ENCODE results near the gene SNX21.
"Not testable (repeated sequence)": the region's sequence is repeated elsewhere in the genome, so short reads cannot be mapped to it uniquely, and the experiment has no call there.

Gene SNX21

DNA sequence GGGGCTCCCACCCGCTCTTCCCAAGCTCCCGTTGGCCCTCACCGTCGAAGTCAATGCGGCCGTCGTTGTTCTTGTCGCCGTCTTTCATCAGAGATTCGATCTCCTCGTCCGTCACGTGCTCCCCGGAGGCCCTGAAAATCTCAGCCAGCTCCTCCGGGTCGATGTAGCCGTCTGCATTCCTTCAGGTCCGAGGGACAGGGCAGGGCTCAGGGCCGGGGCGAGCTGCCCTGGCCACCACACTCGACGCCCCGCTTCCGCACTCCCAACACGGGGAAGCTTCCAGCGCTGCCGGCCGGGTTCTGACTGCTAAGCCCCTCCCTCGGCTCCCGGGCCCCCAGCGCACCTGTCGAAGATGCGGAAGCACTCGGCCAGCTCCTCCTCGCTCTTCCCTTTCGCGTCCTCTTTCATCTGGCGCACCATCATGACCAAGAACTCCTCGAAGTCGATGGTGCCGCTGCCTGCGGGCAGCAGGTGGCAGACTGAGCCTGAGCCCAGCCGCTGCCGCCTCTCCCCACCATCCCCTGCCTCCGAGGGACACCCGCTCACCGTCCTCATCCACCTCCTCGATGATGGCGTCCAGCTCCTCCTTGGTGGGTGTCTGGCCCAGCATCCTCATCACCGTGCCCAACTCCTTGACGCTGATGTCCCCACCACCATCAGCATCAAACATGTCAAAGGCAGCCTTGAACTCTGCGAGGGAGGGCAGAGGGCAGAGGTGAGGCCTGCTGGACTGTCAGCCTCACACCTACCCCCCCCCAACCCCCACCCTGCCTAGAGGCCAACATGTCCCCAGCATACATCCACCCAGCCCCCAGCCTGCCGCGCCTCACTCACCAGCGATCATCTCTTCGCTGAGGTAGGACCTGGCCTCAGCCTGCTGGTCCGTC, 9.4 kb upstream of the SNX21 start:
- peak; percentile 11 to 37 for DNase-seq

DNA sequence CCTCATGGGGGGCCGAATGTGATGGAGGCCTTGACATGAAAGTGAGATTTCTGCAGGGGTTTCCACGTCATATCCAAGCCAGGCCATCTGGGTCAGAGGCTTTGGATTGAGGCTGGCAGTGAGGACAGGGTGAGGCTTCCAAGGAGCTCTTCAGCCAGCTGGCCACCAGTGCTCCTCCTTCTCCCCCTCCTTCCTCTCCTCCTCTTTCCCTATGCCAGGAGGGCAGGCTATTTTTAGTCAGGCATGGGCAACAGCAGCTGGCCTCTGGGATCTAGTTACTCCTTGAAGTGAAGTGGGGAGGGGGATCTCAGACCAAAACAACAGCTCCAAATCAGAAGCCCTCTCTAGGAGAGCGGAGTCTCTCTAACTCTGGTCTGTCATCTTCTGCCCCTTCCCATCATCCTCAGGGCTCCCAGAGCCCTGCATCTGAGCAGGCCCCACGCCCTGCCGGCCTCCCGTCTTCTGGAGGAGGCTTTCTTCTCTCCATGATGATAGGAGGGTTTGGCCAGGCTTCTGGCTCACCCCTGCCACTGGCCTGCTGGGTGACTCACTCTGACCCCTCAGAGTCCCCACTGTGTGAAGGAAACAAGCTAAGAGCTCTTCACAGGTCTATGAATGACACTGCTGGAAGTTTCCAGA, 7.1 kb upstream of the SNX21 start:
- no peak for DNase-seq

DNA sequence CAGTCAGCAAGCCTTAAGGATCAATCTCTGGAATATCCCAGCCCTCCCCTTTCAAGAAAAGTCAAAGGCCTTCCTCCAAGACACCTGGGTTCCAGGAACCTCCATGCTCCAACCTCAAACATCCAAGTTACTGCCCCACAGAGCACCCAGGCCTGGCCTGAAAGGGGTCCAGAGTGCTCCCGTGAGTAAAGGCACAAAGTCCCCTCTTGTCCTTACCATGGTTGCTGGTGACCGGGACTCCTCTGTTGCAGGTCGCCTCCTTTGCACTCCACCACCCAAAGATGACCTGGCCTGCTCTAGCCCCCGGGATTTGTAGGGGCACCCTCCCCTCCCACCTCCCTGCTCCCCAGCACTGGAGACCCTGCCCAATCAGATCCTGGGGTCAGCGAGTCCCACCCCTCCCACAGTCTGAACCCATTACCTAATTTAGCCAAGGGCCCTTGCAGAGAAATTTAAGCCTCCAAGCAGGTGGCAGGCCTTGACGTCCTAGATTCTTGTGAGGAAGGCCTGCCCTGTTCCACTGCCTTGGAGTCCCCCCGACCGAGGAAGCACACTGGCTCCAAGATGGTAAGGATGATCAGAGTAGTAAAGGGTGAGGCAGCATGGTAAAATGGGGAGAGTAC, 6.5 kb upstream of the SNX21 start, which contains the start of gene TNNC2:
Gene TNNC2 (minus strand): TSS at position 283 of the 623 bp plus-strand sequence. CDS start 64 bp downstream, at position 219.
- DNase-seq, result no peak

DNA sequence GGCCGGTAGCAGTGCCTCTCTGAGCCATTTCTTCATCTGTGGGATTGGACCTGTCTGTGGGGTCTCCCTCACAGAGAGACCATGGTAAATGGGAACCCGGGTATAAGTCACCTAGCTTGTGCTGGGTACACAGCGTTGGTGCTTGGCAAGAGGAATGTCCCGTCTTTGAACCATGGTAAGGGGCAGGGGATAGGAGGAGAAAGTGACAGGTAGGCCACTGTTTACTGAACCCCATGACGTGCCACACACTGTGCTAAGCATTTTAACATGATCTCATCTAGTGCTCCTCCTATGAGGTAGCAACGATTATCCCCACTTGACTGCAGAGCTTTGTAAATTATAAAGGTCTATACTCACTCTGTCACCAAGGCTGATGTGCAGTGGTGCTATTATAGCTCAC, 5.9 kb upstream of the SNX21 start:
- DNase-seq, result no peak

DNA sequence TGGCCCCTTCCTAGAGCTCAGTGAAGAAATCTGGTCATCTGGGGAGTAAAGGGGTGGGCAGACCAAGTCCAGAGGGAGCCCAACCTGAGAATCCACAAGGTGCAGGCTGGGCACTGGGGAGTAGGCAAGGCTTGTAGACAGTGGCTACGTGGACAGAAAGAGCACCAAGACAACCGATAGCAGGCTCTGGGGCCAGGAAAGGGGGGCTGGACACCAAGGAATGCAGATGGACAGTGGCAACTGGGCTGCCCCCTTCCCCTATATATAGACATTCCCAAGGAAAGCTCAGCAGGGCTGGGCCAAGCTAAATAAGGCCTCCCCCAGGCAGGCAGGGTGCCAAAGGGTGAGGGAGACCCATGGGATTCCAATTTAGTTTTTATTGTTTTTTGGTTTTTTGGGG, 5.0 kb upstream of the SNX21 start:
- no peak for DNase-seq

DNA sequence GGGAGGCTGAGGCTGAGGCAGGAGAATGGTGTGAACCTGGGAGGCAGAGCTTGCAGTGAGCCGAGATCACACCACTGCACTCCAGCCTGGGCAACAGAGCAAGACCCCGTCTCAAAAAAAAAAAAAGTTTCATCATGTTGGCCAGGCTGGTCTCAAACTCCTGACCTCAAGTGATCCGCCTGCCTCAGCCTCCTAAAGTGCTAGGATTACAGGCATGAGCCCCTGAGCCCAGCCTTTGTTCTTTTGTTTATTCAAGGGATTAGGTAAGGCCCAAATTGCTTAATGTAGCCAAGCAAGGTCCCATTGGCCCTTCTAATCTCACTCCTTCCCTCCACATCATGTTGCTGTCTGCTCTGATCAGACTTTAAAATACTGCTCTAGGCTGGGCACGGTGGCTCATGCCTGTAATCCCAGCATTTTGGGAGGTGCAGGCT, 3.9 kb upstream of the SNX21 start:
- not testable (repeated sequence) for DNase-seq

DNA sequence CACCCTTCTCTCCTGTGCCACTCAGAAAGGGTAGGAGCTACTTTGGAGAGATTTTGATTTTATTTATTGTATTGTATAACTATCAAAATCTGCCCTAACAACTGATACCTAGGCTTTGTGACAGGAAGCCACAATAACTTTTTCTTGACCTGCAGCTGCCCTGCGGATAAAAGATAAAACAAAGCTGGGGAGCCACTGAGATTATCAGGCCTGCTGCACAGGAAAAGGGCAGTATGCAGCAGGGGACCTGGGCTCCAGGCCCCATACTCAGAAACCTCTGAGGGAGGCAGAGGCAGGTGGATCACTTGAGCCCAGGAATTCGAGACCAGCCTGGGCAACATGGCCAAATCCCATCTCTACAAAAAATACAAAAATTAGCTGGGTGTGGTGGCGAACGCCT, 980 bp upstream of the SNX21 start:
- no peak for DNase-seq

DNA sequence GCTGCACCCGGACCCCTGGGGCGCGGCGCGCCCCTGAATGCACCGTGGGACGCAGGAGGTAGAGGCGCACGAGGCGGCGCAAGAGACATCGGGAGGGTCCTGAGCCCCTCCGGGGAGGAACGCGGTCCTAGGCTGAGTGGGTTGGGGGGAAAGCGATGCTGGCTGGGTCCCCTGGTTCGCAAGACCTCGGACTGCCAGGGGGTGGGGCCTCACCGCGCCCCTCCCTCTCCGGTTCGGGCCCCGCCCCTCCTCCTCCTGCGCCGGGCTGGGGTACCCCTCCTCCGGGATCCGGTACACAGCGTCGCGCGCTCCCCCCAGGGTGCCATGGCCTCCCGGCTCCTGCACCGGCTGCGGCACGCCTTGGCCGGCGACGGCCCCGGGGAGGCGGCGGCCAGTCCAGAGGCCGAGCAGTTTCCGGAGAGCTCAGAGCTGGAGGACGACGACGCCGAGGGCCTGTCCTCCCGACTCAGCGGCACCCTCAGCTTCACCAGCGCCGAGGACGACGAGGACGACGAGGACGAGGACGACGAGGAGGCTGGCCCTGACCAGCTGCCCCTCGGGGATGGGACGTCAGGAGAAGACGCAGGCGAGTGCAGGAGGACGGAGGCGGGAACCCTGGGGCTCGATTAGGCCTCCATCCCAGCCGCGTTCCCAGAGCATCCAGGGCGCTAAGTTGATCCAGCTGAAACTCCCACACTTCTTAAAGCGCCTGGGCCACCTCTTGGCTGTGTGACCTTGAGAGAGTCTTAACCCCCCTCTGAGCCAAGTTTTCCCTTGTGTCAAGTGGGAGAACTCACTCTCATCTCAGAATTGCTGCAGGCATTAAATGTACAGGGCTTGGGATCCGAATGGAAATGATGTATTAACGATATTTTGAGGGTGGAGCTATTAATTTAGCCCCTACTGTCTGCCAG, 541 bp downstream of the SNX21 start:
- DNase-seq, result peak; percentile 2 to 20

DNA sequence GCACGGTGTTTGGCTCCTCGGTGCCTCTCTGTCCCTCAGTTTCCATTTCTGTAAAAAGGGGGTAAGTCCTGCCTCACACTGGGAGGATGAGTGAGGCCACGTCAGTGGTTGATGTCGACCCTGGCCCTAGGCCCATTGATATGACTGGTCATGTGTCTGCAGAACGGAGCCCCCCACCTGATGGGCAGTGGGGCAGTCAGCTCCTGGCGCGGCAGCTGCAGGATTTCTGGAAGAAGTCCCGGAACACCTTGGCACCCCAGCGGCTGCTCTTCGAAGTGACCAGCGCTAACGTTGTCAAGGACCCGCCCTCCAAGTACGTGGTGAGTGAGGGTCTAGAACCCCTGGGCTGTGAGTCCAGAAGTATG, 1.2 kb downstream of the SNX21 start:
- DNase-seq, result no peak

DNA sequence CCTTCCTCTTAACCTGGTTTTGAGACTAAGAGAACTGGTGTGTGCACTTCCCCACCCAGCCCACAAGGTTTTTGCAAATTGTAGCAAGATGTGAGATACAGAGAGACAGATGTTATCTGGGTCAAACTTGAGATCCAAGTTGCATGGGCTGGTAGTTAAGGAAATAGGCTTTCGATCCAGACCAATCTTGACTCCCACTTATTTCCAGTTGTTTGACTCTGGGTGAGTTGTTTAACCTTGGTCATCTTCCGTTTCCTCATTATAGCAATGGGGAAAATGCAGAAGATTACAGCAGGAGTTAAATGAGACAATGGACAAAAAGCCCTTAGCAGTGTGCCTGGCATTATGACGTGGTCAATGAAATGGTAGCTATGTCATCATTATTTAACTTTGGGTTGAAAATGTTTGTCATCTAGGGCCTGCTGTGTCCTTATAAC, 1.7 kb downstream of the SNX21 start:
- peak; percentile 64 to 70 for DNase-seq

DNA sequence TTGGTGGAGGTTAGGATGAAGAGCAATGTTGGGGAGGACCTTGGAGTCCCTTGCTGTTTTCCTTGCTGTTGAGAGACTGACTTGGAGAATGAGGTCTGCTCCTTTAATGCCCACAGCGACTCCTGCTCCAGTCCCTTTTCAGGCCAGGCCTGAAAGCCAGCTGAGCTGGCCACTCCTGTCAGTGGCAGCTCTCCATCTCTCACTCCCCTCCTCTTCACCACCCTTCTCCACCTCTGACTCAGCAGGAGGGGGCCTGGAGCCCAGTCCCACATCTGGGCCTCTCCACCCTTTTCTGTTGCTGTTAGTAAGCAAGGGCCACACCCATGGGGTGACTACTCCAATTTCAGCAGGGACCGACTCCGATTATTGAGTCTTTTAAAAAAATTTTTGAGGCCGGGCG, 2.2 kb downstream of the SNX21 start:
- no peak for DNase-seq

DNA sequence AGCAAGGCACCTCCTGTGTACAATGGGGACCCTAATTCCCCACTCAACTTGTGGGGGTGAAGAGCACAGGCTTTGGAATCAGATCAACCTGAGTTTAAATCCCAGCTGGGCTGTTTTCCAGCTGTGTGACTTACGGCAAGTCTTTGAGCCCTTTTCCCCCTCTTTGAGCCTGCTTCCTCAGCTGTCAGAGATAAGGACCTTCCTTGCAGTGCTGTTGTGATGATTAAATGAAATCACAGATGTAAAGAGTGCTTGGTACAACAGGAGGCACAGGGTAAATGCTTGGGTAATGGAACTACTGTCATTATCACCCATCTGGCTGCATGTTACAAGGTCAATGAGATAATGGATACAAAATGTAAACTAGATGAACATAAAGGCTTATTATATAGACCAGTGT, 3.2 kb downstream of the SNX21 start:
- no peak for DNase-seq

DNA sequence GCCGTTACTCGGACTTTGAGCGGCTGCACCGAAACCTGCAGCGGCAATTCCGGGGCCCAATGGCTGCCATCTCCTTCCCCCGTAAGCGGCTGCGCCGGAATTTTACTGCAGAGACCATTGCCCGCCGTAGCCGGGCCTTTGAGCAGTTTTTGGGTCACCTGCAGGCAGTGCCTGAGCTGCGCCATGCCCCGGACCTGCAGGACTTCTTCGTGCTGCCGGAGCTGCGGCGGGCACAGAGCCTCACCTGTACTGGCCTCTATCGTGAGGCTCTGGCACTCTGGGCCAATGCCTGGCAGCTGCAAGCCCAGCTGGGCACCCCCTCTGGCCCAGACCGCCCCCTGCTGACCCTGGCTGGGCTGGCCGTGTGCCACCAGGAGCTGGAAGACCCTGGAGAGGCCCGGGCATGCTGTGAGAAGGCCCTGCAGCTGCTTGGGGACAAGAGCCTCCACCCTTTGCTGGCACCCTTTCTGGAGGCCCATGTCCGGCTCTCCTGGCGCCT, 7.2 kb downstream of the SNX21 start:
- DNase-seq, result no peak

DNA sequence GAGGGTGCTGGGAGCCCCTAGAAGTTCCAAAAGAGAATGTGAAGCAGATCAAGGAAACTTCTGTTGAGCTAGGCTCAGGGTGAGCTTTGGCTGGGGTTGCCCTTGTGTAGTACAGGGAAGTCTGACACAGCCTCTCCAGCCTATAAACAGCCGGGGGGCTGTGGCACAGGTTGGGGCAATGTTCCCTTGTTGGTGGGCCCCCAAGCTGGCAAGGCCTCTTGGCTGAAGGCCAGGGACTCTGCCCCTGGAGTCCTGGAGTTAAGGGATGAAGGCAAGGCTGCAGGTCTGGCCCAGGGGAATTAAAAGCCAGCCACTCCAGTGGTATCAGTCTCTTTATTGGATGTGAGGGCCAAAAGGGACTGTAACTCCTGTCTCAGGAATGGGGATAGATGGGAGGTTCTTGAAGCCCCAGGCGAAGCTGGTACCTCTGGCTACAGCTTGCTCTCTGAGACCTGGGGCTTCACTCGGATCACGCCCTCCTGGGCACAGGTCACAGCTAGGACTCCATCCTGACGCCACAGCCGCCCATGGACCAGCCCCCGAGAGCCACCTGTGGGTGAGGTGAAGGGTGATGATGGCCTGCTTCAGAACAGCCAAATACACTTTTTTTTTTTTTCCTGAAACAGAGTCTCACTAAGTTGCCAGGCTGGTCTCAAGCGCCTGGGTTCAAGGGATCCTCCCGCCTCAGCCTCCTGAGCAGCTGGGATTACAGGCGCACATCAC, 8.0 kb downstream of the SNX21 start:
- no peak for DNase-seq

DNA sequence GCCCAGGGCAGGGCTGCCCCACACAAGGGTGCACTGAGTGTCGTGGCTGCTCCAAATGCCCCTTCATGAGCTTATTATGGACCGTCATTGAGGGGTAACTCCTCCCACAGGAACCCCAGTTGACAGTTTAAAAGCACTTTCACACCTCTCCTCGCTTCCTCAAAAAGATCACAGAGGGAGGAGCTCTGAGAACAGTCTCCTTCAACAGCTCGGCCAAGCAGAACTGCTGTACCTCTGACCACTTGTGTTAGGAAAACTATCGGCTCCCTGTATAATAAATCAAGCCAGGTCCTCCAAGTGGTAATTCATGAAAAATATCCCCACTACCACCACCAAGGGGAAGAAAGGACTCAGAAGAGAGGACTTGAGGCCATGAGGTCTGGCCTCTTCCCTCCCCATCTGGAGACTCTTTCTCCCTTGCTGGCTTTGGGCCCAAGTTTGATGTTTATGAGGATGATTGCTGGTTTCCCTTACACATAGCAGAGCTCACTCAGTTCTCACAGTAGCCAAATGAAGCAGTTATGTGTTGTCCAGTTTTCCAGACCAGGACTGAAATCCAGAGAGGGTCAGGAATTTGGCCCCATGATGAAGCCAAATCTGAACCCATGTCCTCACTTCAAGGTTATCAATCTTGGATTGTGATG, 8.7 kb downstream of the SNX21 start:
- peak; percentile 30 to 49 for DNase-seq

DNA sequence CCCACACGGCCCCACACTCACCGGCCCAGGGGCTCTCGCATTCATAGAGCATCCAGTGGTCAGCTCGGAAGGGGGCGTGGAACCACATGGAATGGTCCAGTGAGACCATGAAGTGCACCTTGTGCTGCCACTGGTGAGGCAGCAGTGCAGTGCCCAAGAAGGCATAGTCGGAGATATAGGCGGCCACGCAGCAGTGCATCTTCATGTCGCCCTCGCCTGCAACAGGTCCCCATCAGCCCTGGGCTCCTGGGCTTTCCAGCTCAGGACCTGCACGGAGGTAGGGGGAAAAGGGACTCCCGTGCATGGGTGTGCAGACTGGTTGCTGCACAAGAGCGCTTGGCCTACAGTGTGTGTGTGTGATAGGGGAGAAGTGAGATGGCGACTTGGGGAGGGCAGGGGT, 9.9 kb downstream of the SNX21 start:
- DNase-seq, result no peak

DNA sequence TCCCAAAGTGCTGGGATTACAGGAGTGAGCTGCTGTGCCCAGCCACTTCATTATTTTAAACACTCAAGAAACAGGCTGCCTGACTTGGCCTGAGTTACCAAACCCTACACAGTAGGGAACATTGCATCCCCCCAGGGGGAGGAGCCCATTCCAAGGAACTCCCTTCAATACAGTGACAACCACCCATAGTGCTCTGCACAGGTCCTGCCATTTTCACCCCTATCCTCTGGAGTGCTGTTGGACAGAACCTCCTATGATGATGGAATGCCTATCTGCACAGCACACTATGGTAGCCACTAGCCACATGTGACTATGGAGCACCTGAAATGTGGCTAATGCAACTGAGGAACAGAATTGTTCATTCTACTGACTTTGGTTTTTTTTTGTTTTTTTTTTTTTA, 11.9 kb downstream of the SNX21 start:
- no peak for DNase-seq

DNA sequence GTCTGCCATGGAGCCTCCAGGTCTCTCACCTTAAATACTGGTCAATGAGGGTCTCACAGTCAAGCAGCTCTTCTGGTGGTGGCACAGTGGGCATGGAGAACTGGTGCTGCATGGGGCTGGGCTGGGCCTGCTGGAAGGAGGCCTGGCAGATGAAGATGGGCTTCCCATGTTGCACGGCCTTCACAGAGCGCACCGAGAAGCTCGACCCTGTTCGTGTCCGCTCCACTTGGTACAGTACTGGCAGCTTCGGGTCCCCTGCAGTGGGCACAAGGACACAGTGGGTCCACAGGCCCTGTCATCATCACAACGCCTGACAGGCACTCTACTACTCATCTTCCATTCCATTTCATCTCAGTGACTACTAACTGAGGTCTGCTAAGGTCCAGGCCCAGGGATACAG, 14.8 kb downstream of the SNX21 start:
- no peak for DNase-seq

DNA sequence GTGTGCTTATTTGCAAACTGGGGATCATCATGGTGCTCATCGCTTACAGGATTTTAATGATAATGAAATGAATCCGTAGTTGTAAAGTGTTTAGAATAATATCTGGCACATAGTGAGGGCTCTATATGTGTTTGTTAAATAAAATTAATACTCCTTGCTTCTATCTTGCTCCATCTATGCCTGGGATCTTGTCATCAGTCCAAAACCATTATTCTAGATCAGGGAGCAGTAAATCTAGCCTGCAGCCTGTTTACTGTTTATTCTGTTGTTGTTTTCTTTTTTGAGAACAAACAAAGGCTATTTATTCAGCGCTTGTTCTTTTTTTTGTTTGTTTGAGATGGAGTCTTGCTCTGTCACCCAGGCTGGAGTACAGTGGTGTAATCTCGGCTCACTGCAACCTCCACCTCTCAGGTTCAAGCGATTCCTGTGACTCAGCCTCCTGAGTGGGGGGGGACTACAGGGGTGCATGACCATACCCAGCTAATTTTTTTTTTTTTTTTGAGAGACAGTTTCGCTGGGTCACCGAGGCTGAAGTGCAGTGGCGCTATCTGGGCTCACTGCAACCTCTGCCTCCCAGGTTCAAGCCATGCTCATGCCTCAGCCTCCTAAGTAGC, 15.5 kb downstream of the SNX21 start:
- DNase-seq, result no peak

DNA sequence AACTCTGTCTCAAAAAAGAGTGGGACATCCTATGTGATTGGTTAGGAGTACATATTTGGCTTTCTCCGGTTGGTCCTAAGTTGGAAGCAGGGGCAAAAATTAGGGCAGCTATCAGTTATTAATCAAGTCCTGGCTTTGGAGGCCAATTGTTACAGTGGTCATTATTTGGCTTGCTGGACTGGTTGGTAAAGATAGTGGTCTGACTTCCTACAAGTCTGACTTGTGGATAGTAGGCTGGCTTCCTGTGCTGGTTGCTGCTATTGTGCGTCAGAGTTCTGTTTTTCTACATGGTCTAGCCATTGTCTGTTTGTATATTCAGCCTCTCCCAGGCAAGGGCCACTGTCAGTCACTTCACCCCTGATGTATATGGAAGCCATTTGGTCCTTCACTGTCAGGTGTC, 16.6 kb downstream of the SNX21 start:
- DNase-seq, result no peak

DNA sequence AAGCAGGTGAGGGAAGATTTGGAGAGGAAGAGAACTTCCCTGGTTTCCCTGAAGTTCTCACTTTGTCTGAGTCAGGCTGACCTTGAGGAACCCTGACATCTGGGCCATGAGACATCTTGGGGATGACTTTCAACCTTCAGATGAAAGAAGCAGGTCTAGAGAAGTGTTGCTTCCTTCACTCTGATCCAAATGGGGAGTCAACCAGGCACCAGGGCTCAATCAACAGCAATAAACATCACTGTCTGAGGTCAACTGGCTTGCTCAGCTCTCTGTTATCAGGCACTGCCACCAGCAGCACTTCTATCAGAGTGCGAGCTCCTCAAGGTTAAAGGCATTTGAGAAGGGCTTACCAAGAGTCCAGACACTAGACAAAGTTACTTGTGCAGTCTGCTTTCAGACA, 17.3 kb downstream of the SNX21 start:
- no peak for DNase-seq
